Adrenal gland (tissue), 5 donors: Measurements from ENCODE around the gene THAP12.

Experiments used
- POLR2A ChIP-seq, 2 donors: fragments of 450-650 bp; IDR thresholded peaks; one replicate each; pipeline ENCODE4 v1.6.1; 2017; ENCODE audit warnings: antibody characterized with exemption in 2 of 2, mild to moderate bottlenecking in 2 of 2, moderate library complexity in 1 of 2
- TF ChIP-seq, protein P1 (sequence below), 6 experiments: fragments of 450-650 bp in 4 of 6; fragments of 200-600 bp in 2 of 6; sonication (generic) in 1 of 6; IDR thresholded peaks; 1 replicate in 5 of 6; 2 replicates in 1 of 6; pipeline versions ENCODE4 v1.5.1 to v1.8.0; 2016 to 2021; ENCODE audit warnings: antibody characterized with exemption in 6 of 6, mild to moderate bottlenecking in 2 of 6, moderate library complexity in 1 of 6
- donor health status: DM: no; HTN: no; CAD: no.

DNA sequence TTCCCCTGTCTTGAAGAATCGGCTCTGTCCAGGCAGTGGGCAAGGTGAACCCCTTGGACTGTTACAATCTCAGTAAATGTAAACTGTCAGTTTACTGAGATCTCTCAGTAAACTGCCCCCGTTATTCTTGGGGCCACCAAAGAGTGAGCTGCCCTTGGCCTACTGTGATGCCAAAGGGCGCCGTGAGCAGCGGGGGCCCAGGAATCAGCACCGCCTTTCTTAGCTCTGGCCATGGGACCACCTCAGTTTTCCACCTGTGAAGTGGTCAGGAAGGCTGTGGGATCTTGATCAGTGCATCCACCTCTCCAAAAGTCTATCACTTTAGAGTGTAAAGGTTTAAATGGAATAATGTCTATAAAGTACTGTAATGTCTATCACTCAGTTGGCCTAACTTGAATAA, 57.1 kb downstream of the THAP12 start:
- TF ChIP-seq, protein P1, sequence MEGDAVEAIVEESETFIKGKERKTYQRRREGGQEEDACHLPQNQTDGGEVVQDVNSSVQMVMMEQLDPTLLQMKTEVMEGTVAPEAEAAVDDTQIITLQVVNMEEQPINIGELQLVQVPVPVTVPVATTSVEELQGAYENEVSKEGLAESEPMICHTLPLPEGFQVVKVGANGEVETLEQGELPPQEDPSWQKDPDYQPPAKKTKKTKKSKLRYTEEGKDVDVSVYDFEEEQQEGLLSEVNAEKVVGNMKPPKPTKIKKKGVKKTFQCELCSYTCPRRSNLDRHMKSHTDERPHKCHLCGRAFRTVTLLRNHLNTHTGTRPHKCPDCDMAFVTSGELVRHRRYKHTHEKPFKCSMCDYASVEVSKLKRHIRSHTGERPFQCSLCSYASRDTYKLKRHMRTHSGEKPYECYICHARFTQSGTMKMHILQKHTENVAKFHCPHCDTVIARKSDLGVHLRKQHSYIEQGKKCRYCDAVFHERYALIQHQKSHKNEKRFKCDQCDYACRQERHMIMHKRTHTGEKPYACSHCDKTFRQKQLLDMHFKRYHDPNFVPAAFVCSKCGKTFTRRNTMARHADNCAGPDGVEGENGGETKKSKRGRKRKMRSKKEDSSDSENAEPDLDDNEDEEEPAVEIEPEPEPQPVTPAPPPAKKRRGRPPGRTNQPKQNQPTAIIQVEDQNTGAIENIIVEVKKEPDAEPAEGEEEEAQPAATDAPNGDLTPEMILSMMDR (IDR thresholded peaks at IDR 0.05): no peak
- TF ChIP-seq POLR2A (IDR thresholded peaks at IDR 0.05): no peak
